Activated CD4-positive, CD25-positive, alpha-beta regulatory T cell treated with anti-CD3 and anti-CD28 coated beads, Interleukin-2, amount 50 U/mL, for 24 hours (primary cell): ENCODE data around the gene FAM20A.

Experiments used
- ATAC-seq, 2 donors: fragments of 150-1000 bp; cut with Tn5 transposase; one replicate each; pipeline ENCODE4 v1.10.0; 2021; ENCODE audit warnings: mild to moderate bottlenecking in 1 of 2, moderate library complexity in 1 of 2

FAM20A gene

GRCh38 chr17:68600931-68601564, at the start of gene FAM20A:
FAM20A (minus strand) TSS chr17:68601367; CDS start chr17:68600666, 701 bp downstream.
- no peak for ATAC-seq

GRCh38 chr17:68649324-68649723, 48.2 kb upstream of the FAM20A start:
- no peak for ATAC-seq

GRCh38 chr17:68646626-68647526, 45.7 kb upstream of the FAM20A start:
- no peak for ATAC-seq

- ATAC-seq = no peak
Observed at GRCh38 chr17:68642118-68642412, 40.9 kb upstream of the FAM20A start.

GRCh38 chr17:68641276-68642117, 40.3 kb upstream of the FAM20A start:
- ATAC-seq = no peak

- ATAC-seq = no peak
Observed at GRCh38 chr17:68640242-68640989, 39.2 kb upstream of the FAM20A start.

- ATAC-seq = no peak
Observed at GRCh38 chr17:68634345-68634876, 33.2 kb upstream of the FAM20A start.

GRCh38 chr17:68628576-68628957, 27.4 kb upstream of the FAM20A start:
- ATAC-seq = no peak

GRCh38 chr17:68627956-68628575, 26.9 kb upstream of the FAM20A start:
- no peak for ATAC-seq

GRCh38 chr17:68624381-68624780, 23.2 kb upstream of the FAM20A start:
- ATAC-seq = no peak

GRCh38 chr17:68623811-68624210, 22.6 kb upstream of the FAM20A start:
- no peak for ATAC-seq

- no peak for ATAC-seq
Observed at GRCh38 chr17:68622423-68622822, 21.3 kb upstream of the FAM20A start.

- ATAC-seq = no peak
Observed at GRCh38 chr17:68621065-68621464, 19.9 kb upstream of the FAM20A start.

GRCh38 chr17:68616334-68616733, 15.2 kb upstream of the FAM20A start:
- ATAC-seq = no peak

GRCh38 chr17:68614718-68615117, 13.6 kb upstream of the FAM20A start:
- no peak for ATAC-seq

GRCh38 chr17:68613739-68614298, 12.7 kb upstream of the FAM20A start:
- no peak for ATAC-seq

- no peak for ATAC-seq
Observed at GRCh38 chr17:68612923-68613292, 11.7 kb upstream of the FAM20A start.

GRCh38 chr17:68612209-68612922, 11.2 kb upstream of the FAM20A start:
- no peak for ATAC-seq

- no peak for ATAC-seq
Observed at GRCh38 chr17:68611353-68612208, 10.4 kb upstream of the FAM20A start.

GRCh38 chr17:68610554-68610953, 9.4 kb upstream of the FAM20A start:
- no peak for ATAC-seq
